ENCODE measurements around the gene FMR1. TPM values are rescaled to one million over a fixed set of nuclear protein-coding genes. Genes with fewer than 3 reads are reported as not detected.

Gene FMR1
- polyA plus RNA-seq (2011; rRNA removed) (38.8 and 38.9 TPM in 2 replicates), polyA plus RNA-seq (2017; fragmentation: RNase III; extraction: RNeasy Plus Mini Kit Qiagen cat#74134 plus additional on column Dnase treatment) (31.0 to 36.0 TPM (median 32.6 TPM) in 3 replicates), polyA minus RNA-seq (2011; rRNA and poly(A)+ RNA removed) (13.7 and 13.8 TPM in 2 replicates)
- 11.1 and 13.7 TPM in 2 replicates for polyA plus RNA-seq (2012; cell fraction: cytosol; rRNA removed)
- polyA plus RNA-seq (2012; cell fraction: nucleus; rRNA removed), result 7.8 and 14.1 TPM in 2 replicates

DNA sequence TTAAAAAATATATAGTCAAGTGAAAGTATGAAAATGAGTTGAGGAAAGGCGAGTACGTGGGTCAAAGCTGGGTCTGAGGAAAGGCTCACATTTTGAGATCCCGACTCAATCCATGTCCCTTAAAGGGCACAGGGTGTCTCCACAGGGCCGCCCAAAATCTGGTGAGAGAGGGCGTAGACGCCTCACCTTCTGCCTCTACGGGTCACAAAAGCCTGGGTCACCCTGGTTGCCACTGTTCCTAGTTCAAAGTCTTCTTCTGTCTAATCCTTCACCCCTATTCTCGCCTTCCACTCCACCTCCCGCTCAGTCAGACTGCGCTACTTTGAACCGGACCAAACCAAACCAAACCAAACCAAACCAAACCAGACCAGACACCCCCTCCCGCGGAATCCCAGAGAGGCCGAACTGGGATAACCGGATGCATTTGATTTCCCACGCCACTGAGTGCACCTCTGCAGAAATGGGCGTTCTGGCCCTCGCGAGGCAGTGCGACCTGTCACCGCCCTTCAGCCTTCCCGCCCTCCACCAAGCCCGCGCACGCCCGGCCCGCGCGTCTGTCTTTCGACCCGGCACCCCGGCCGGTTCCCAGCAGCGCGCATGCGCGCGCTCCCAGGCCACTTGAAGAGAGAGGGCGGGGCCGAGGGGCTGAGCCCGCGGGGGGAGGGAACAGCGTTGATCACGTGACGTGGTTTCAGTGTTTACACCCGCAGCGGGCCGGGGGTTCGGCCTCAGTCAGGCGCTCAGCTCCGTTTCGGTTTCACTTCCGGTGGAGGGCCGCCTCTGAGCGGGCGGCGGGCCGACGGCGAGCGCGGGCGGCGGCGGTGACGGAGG is at the start of gene FMR1:
TSS of gene FMR1 (plus strand) at position 728 of the 831 bp plus-strand sequence. CDS start 261 bp downstream, outside the sequence.
- Histone ChIP-seq H3K9me3 (no peaks in the 10 kb centered on the region), H3K4me2 (peak within 1 kb of the TSS; percentile 97), H3K4me3 (peak within 1 kb of the TSS; percentile 92), H3K4me1 (peaks cover 20% of the 10 kb centered on the region; the same call in 2 of the 3 replicates), H3K27ac (peak within 1 kb of the TSS; percentile 92 to 99)
- POLR2A ChIA-PET, result interaction anchor here (0.5 kb wide), 1 partner anchor 21 kb away, joined by 3 read pairs; no protein-coding TSS in a partner anchor
- CTCF ChIA-PET, result interaction anchor here (1.2 kb wide), 1 partner anchor 14 kb away, joined by 3 read pairs; no protein-coding TSS in a partner anchor
- FAIRE-seq (no peak), DNase-seq (ENCODE audit: low read depth in 1 of 2, low spot score in 1 of 2) (peak; percentile 94), ATAC-seq (peak; percentile 85 to 91)
- 37% methylated on average over 13 of the region's 66 CpGs for WGBS (ENCODE audit: missing lambda C conversion rate)
- TF ChIP-seq CEBPB (IDR thresholded peaks at IDR 0.05), result no peak
- TF ChIP-seq MAFK (IDR thresholded peaks at IDR 0.05; ENCODE audit: partially characterized antibody), result no peak
- no peak for TF ChIP-seq CTCF (IDR thresholded peaks at IDR 0.05)
- no peak for TF ChIP-seq GATA3 (IDR thresholded peaks at IDR 0.05; ENCODE audit: borderline replicate concordance)
- TF ChIP-seq, protein P1, sequence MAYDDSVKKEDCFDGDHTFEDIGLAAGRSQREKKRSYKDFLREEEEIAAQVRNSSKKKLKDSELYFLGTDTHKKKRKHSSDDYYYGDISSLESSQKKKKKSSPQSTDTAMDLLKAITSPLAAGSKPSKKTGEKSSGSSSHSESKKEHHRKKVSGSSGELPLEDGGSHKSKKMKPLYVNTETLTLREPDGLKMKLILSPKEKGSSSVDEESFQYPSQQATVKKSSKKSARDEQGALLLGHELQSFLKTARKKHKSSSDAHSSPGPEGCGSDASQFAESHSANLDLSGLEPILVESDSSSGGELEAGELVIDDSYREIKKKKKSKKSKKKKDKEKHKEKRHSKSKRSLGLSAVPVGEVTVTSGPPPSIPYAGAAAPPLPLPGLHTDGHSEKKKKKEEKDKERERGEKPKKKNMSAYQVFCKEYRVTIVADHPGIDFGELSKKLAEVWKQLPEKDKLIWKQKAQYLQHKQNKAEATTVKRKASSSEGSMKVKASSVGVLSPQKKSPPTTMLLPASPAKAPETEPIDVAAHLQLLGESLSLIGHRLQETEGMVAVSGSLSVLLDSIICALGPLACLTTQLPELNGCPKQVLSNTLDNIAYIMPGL (CRISPR knock-in tag; IDR thresholded peaks at IDR 0.05; ENCODE audit: borderline replicate concordance), result no peak
- no peak for TF ChIP-seq REST (IDR thresholded peaks at IDR 0.05)
- no peak for TF ChIP-seq NPAS2 (CRISPR knock-in tag; IDR thresholded peaks at IDR 0.05; ENCODE audit: borderline replicate concordance)
- no peak for TF ChIP-seq RFX5 (IDR thresholded peaks at IDR 0.05)
- no peak for TF ChIP-seq EHF (CRISPR knock-in tag; IDR thresholded peaks at IDR 0.05)
- TF ChIP-seq CBX2 (IDR thresholded peaks at IDR 0.05; ENCODE audit: borderline replicate concordance, low read depth), result no peak
- TF ChIP-seq RCOR1 (IDR thresholded peaks at IDR 0.05; ENCODE audit: low read depth, low read length), result no peak
- no peak for TF ChIP-seq HDAC2 (IDR thresholded peaks at IDR 0.05)
- peak; percentile 37 for TF ChIP-seq CHD2 (IDR thresholded peaks at IDR 0.05; ENCODE audit: low read length, partially characterized antibody)
- no peak for TF ChIP-seq ZC3H11A (IDR thresholded peaks at IDR 0.05)
- TF ChIP-seq CBX8 (IDR thresholded peaks at IDR 0.05), result no peak
- no peak for TF ChIP-seq TFCP2L1 (CRISPR knock-in tag; IDR thresholded peaks at IDR 0.05)
- no peak for TF ChIP-seq TP53 (CRISPR knock-in tag; IDR thresholded peaks at IDR 0.05)
- no peak for TF ChIP-seq RNF2 (IDR thresholded peaks at IDR 0.05; ENCODE audit: borderline replicate concordance, low read depth)
- no peak for TF ChIP-seq SMC3 (IDR thresholded peaks at IDR 0.05)
- TF ChIP-seq KDM1A (IDR thresholded peaks at IDR 0.05; ENCODE audit: low read depth), result no peak
- no peak for TF ChIP-seq HOXB13 (CRISPR knock-in tag; IDR thresholded peaks at IDR 0.05; ENCODE audit: low read depth)
- TF ChIP-seq BCL3 (IDR thresholded peaks at IDR 0.05), result 0 out of 3 replicates have a peak, but pooled peaks have one; percentile 22
- TF ChIP-seq NFE2L2 (conservative IDR thresholded peaks at IDR 0.05; ENCODE audit: low read length), result no peak
- no peak for TF ChIP-seq CHD4 (IDR thresholded peaks at IDR 0.05; ENCODE audit: borderline replicate concordance)
- TF ChIP-seq, protein P2, sequence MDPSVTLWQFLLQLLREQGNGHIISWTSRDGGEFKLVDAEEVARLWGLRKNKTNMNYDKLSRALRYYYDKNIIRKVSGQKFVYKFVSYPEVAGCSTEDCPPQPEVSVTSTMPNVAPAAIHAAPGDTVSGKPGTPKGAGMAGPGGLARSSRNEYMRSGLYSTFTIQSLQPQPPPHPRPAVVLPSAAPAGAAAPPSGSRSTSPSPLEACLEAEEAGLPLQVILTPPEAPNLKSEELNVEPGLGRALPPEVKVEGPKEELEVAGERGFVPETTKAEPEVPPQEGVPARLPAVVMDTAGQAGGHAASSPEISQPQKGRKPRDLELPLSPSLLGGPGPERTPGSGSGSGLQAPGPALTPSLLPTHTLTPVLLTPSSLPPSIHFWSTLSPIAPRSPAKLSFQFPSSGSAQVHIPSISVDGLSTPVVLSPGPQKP (IDR thresholded peaks at IDR 0.05; ENCODE audit: low read depth, low read length), result no peak
- TF ChIP-seq EP300 (IDR thresholded peaks at IDR 0.05), result no peak
- TF ChIP-seq FOSB (CRISPR knock-in tag; IDR thresholded peaks at IDR 0.05), result no peak
- TF ChIP-seq ESRRA (IDR thresholded peaks at IDR 0.05; ENCODE audit: borderline replicate concordance, low read length), result no peak
- TF ChIP-seq MAX (IDR thresholded peaks at IDR 0.05), result peak; percentile 95
- no peak for TF ChIP-seq HEYL (CRISPR knock-in tag; IDR thresholded peaks at IDR 0.05)

All from A549 (cell line).